GM12878 (cell line): ENCODE data around the gene TP63. TPM values are rescaled to one million over a fixed set of nuclear protein-coding genes. Genes with fewer than 3 reads are reported as not detected.

Experiments used
- ATAC-seq: fragments of 200-7000 bp; cut with Tn5 transposase; 3 replicates; pipeline ENCODE4 v1.9.1; 2020; ENCODE audit warnings: mild to moderate bottlenecking, moderate library complexity
- BruUV-seq: library from RNA; stranded (reverse); fragments of 400-500 nt; replicated peaks from 2 replicates; lab custom pipeline; 2021; lab: Mats Ljungman, UMichigan
- CTCF ChIA-PET: fragments of 300-600 bp; sonication (Branson Sonifier 250); formaldehyde crosslinking; extraction: SDS; loops from one replicate; lab custom pipeline; 2021; ENCODE audit warnings: inconsistent platforms; lab: Yijun Ruan, JAX
- POLR2A ChIA-PET: fragments of 350-600 bp; formaldehyde crosslinking; extraction: SDS; loops from one replicate; lab custom pipeline; 2021; ENCODE audit warnings: inconsistent platforms; lab: Charles Lee
- RAD21 ChIA-PET: fragments of 300-600 bp; sonication (Branson Sonifier 250); formaldehyde crosslinking; loops from one replicate; lab custom pipeline; 2023; ENCODE audit warnings: antibody characterized with exemption; ENCODE audit not compliant: unreplicated experiment; lab: Charles Lee
- SMC1A ChIA-PET: fragments of 300-600 bp; sonication (Branson Sonifier 250); formaldehyde crosslinking; loops from one replicate; lab custom pipeline; 2023; ENCODE audit not compliant: unreplicated experiment, uncharacterized antibody; lab: Charles Lee
- DNase-seq: peaks from one replicate; pipeline ENCODE4 v3.0.0-alpha.2; 2011; ENCODE audit warnings: low read depth, low spot score
- FAIRE-seq: peaks from 3 replicates; lab custom pipeline; 2011; peaks lifted over from hg19 to GRCh38; lab: Jason Lieb, UNC
- H2AFZ ChIP-seq: 2 replicates; pipeline ENCODE4 v1.6.0; 2011; ENCODE audit warnings: low read depth, low read length, control low read depth; ENCODE audit not compliant: control insufficient read depth
- H3K27ac ChIP-seq: 2 replicates; pipeline ENCODE4 v1.5.1; 2011; ENCODE audit warnings: control low read depth; ENCODE audit not compliant: control insufficient read depth, insufficient read depth
- H3K27me3 ChIP-seq, 2 experiments: replicated peaks in 1 of 2; 2 replicates each; pipeline versions ENCODE4 v1.6.0 to v1.6.1; 2011; ENCODE audit warnings: low read length in 1 of 2; ENCODE audit not compliant: control insufficient read depth in 2 of 2, insufficient read depth in 2 of 2
- H3K36me3 ChIP-seq, 2 experiments: 2 replicates each; pipeline ENCODE4 v1.5.1; 2011; ENCODE audit warnings: low read length in 1 of 2; ENCODE audit not compliant: control insufficient read depth in 2 of 2, insufficient read depth in 2 of 2
- H3K4me1 ChIP-seq: 2 replicates; pipeline ENCODE4 v1.6.1; 2011; ENCODE audit warnings: mild to moderate bottlenecking, low read length, moderate library complexity, mixed read lengths; ENCODE audit not compliant: control insufficient read depth, insufficient read depth
- H3K4me2 ChIP-seq: 2 replicates; pipeline ENCODE4 v1.6.0; 2011; ENCODE audit warnings: control low read depth; ENCODE audit not compliant: control insufficient read depth, insufficient read depth
- H3K4me3 ChIP-seq: fragments of 200-600 bp; sonication (generic); 2 replicates; pipeline ENCODE4 v1.5.1; 2016
- H3K79me2 ChIP-seq: 2 replicates; pipeline ENCODE4 v1.6.0; 2011; ENCODE audit warnings: low read length; ENCODE audit not compliant: control insufficient read depth, insufficient read depth
- H3K9ac ChIP-seq: 2 replicates; pipeline ENCODE4 v1.8.0; 2011; ENCODE audit warnings: low read length, control low read depth, mixed read lengths; ENCODE audit not compliant: control insufficient read depth, insufficient read depth
- H3K9me3 ChIP-seq: replicated peaks from 3 replicates; pipeline ENCODE4 v1.5.1; 2011; ENCODE audit warnings: mild to moderate bottlenecking, low read length; ENCODE audit not compliant: control insufficient read depth, insufficient read depth
- H4K20me1 ChIP-seq: 2 replicates; pipeline ENCODE4 v1.6.0; 2011; ENCODE audit not compliant: control insufficient read depth, insufficient read depth
- CHD2 ChIP-seq: IDR thresholded peaks from 2 replicates; pipeline ENCODE4 v1.6.1; 2011; ENCODE audit warnings: low read depth, low read length, improper control_type of control experiment, borderline replicate concordance
- CREB1 ChIP-seq: IDR thresholded peaks from 2 replicates; pipeline ENCODE4 v1.6.1; 2012; ENCODE audit warnings: low read depth, mild to moderate bottlenecking, inconsistent platforms
- DPF2 ChIP-seq: fragments of 450-650 bp; IDR thresholded peaks from 2 replicates; pipeline ENCODE4 v1.6.1; 2017; ENCODE audit warnings: mild to moderate bottlenecking
- FOS ChIP-seq: IDR thresholded peaks from 3 replicates; pipeline ENCODE4 v1.6.1; 2011; ENCODE audit warnings: borderline replicate concordance; ENCODE audit not compliant: insufficient read length; ENCODE audit errors: extremely low read depth
- FOXM1 ChIP-seq: IDR thresholded peaks from 2 replicates; pipeline ENCODE4 v1.6.1; 2012; ENCODE audit warnings: low read depth, mild to moderate bottlenecking, inconsistent platforms, low read length, moderate library complexity
- GABPA ChIP-seq: IDR thresholded peaks from 2 replicates; pipeline ENCODE4 v1.6.1; 2014; ENCODE audit warnings: antibody characterized with exemption, low read depth, mild to moderate bottlenecking, inconsistent platforms
- MYB ChIP-seq: fragments of 150-350 bp; IDR thresholded peaks from 2 replicates; pipeline ENCODE4 v1.6.1; 2014; ENCODE audit warnings: mild to moderate bottlenecking, low read depth, low read length, borderline replicate concordance
- NFIC ChIP-seq: IDR thresholded peaks from 2 replicates; pipeline ENCODE4 v1.6.1; 2012; ENCODE audit warnings: low read depth, mild to moderate bottlenecking, inconsistent platforms, low read length, moderate library complexity
- NFXL1 ChIP-seq: fragments of 450-650 bp; IDR thresholded peaks from 2 replicates; pipeline ENCODE4 v1.6.1; 2017; ENCODE audit warnings: antibody characterized with exemption, mild to moderate bottlenecking, borderline replicate concordance
- NR2C1 ChIP-seq: fragments of 450-650 bp; IDR thresholded peaks from 2 replicates; pipeline ENCODE4 v1.6.1; 2017; ENCODE audit warnings: antibody characterized with exemption, mild to moderate bottlenecking, moderate library complexity
- PAX8 ChIP-seq: fragments of 450-650 bp; IDR thresholded peaks from 2 replicates; pipeline ENCODE4 v1.6.1; 2017; ENCODE audit warnings: mild to moderate bottlenecking, moderate library complexity
- RELA ChIP-seq: fragments of 450-650 bp; IDR thresholded peaks from 2 replicates; pipeline ENCODE4 v1.8.0; 2014; ENCODE audit warnings: borderline replicate concordance; ENCODE audit not compliant: partially characterized antibody
- SUPT20H ChIP-seq: IDR thresholded peaks from 2 replicates; pipeline ENCODE4 v1.6.1; 2011; ENCODE audit warnings: low read depth, mild to moderate bottlenecking, low read length, moderate library complexity, borderline replicate concordance; ENCODE audit not compliant: control insufficient read depth
- YY1 ChIP-seq: IDR thresholded peaks from 2 replicates; pipeline ENCODE4 v1.6.1; 2011; ENCODE audit warnings: low read depth, mild to moderate bottlenecking, low read length
- ZBED1 ChIP-seq: IDR thresholded peaks from 2 replicates; pipeline ENCODE4 v1.6.1; 2016; ENCODE audit warnings: borderline replicate concordance
- ZSCAN29 ChIP-seq: fragments of 450-650 bp; IDR thresholded peaks from 2 replicates; pipeline ENCODE4 v1.6.1; 2017; ENCODE audit warnings: mild to moderate bottlenecking, moderate library complexity
- in situ Hi-C: fragments of 300-500 bp; cut with MboI; formaldehyde crosslinking; loops from 9 replicates; pipeline ENCODE4 v1.14.3; 2018; ENCODE audit warnings: mixed read lengths
- intact Hi-C: fragments of 100-400 bp; cut with micrococcal nuclease; formaldehyde crosslinking; loops from one replicate; pipeline ENCODE4 v1.14.2; 2022; ENCODE audit not compliant: unreplicated experiment
- polyA plus RNA-seq, 11 experiments: library from polyadenylated mRNA; depleted of rRNA in 4 of 11; unstranded in 6 of 11; stranded (reverse) in 5 of 11; fragments of >200 nt; fragmentation: Nextera tagmentation in 4 of 11; fragmentation: Illumina TruSeq in 1 of 11; extraction: Ambion mirVana in 4 of 11; extraction: Trizol in 1 of 11; gene quantifications; 1 replicate in 1 of 11; 2 replicates in 10 of 11; pipeline versions ENCODE4 v1.2.1 to v1.2.3, GENCODE V29; 2011 to 2016; ENCODE audit warnings: inconsistent platforms in 2 of 11, missing spikeins in 2 of 11, low read depth in 1 of 11
- total RNA-seq, 4 experiments: library from RNA; depleted of rRNA in 3 of 4; stranded (reverse); fragments of >200 nt in 3 of 4; fragmentation: Illumina TruSeq in 1 of 4; extraction: Trizol in 1 of 4; gene quantifications; 2 replicates each; pipeline versions ENCODE4 v1.2.1 to v1.2.3, GENCODE V29; 2013 to 2021
- TF ChIP-seq, protein P1 (sequence below): fragments of 450-650 bp; formaldehyde crosslinking; IDR thresholded peaks from 2 replicates; pipeline ENCODE4 v1.4.0; 2022; ENCODE audit warnings: mild to moderate bottlenecking, moderate library complexity
- TF ChIP-seq, protein P2 (sequence below): fragments of 450-650 bp; formaldehyde crosslinking; IDR thresholded peaks from 2 replicates; pipeline ENCODE4 v1.4.0; 2020; ENCODE audit warnings: mild to moderate bottlenecking, moderate library complexity
- TF ChIP-seq, protein P3 (sequence below): IDR thresholded peaks from 2 replicates; pipeline ENCODE4 v1.6.1; 2011; ENCODE audit warnings: low read depth, low read length, improper control_type of control experiment, borderline replicate concordance

The TP63 gene
- total and polyA plus RNA-seq, 10 of the 15 experiments (the other 5 are each of a cell fraction or from before 2014, with no cell fraction given): 1.4 to 10.8 (median 6.2) TPM

DNA sequence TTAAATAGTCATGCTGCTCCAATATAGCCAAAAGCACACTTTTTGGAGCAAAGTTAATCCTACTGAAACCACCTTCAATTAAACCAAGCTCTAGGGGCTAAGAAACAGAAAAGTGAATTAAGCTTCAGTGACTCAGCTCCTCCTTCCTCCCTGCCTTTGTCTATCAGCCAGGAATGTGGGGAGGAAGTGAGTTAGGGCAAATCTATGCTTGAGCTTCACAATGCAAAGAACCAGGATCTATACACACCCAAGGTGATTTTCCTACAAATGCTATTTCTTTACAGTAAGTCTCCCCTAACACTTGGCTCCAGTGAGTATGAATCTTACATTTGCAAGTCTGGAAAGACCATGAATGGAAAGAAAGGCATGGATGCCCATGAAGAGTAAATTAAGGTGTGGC, 277.5 kb downstream of the TP63 start:
- intact Hi-C loops: no loop called here
- Histone ChIP-seq H3K9ac (no peak overlapping the region), H3K27me3 (no peaks in the 10 kb centered on the region), H3K36me3 (no peaks in the 10 kb centered on the region), H3K27ac (no peak overlapping the region), H3K4me1 (no peaks in the 10 kb centered on the region), H3K9me3 (no peaks in the 10 kb centered on the region), H3K79me2 (no peaks in the 10 kb centered on the region), H4K20me1 (no peaks in the 10 kb centered on the region), H3K4me2 (no peak overlapping the region), H3K4me3 (no peak overlapping the region), H2AFZ (no peak overlapping the region; the same call in 1 of the 2 replicates)
- CTCF ChIA-PET: no interaction called here
- SMC1A ChIA-PET: interaction anchor here (1.8 kb wide), 1 partner anchor 12 kb away, joined by 6 read pairs; no protein-coding TSS in a partner anchor
- no TSS peak for BruUV-seq
- RAD21 ChIA-PET: no interaction called here
- POLR2A ChIA-PET: no interaction called here
- in situ Hi-C loops: no loop called here
- FAIRE-seq (no peak), DNase-seq (no peak), ATAC-seq (no peak)
- no peak for TF ChIP-seq GABPA
- TF ChIP-seq RELA: no peak
- TF ChIP-seq CREB1: no peak
- TF ChIP-seq, protein P1, sequence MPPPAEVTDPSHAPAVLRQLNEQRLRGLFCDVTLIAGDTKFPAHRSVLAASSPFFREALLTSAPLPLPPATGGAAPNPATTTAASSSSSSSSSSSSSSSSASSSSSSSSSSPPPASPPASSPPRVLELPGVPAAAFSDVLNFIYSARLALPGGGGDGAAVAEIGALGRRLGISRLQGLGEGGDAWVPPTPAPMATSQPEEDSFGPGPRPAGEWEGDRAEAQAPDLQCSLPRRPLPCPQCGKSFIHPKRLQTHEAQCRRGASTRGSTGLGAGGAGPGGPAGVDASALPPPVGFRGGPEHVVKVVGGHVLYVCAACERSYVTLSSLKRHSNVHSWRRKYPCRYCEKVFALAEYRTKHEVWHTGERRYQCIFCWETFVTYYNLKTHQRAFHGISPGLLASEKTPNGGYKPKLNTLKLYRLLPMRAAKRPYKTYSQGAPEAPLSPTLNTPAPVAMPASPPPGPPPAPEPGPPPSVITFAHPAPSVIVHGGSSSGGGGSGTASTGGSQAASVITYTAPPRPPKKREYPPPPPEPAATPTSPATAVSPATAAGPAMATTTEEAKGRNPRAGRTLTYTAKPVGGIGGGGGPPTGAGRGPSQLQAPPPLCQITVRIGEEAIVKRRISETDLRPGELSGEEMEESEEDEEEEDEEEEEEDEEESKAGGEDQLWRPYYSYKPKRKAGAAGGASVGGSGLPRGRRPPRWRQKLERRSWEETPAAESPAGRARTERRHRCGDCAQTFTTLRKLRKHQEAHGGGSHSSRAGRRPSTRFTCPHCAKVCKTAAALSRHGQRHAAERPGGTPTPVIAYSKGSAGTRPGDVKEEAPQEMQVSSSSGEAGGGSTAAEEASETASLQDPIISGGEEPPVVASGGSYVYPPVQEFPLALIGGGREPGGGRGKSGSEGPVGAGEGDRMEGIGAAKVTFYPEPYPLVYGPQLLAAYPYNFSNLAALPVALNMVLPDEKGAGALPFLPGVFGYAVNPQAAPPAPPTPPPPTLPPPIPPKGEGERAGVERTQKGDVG: no peak
- TF ChIP-seq YY1: no peak
- TF ChIP-seq ZBED1: no peak
- no peak for TF ChIP-seq PAX8
- no peak for TF ChIP-seq DPF2
- TF ChIP-seq FOS: no peak
- TF ChIP-seq FOXM1: no peak
- TF ChIP-seq, protein P2, sequence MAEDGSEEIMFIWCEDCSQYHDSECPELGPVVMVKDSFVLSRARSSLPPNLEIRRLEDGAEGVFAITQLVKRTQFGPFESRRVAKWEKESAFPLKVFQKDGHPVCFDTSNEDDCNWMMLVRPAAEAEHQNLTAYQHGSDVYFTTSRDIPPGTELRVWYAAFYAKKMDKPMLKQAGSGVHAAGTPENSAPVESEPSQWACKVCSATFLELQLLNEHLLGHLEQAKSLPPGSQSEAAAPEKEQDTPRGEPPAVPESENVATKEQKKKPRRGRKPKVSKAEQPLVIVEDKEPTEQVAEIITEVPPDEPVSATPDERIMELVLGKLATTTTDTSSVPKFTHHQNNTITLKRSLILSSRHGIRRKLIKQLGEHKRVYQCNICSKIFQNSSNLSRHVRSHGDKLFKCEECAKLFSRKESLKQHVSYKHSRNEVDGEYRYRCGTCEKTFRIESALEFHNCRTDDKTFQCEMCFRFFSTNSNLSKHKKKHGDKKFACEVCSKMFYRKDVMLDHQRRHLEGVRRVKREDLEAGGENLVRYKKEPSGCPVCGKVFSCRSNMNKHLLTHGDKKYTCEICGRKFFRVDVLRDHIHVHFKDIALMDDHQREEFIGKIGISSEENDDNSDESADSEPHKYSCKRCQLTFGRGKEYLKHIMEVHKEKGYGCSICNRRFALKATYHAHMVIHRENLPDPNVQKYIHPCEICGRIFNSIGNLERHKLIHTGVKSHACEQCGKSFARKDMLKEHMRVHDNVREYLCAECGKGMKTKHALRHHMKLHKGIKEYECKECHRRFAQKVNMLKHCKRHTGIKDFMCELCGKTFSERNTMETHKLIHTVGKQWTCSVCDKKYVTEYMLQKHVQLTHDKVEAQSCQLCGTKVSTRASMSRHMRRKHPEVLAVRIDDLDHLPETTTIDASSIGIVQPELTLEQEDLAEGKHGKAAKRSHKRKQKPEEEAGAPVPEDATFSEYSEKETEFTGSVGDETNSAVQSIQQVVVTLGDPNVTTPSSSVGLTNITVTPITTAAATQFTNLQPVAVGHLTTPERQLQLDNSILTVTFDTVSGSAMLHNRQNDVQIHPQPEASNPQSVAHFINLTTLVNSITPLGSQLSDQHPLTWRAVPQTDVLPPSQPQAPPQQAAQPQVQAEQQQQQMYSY (CRISPR knock-in tag): no peak
- TF ChIP-seq CHD2: no peak
- TF ChIP-seq SUPT20H: no peak
- TF ChIP-seq, protein P3, sequence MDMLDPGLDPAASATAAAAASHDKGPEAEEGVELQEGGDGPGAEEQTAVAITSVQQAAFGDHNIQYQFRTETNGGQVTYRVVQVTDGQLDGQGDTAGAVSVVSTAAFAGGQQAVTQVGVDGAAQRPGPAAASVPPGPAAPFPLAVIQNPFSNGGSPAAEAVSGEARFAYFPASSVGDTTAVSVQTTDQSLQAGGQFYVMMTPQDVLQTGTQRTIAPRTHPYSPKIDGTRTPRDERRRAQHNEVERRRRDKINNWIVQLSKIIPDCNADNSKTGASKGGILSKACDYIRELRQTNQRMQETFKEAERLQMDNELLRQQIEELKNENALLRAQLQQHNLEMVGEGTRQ: no peak
- no peak for TF ChIP-seq NFIC
- TF ChIP-seq MYB: no peak
- TF ChIP-seq ZSCAN29: no peak
- no peak for TF ChIP-seq NFXL1
- no peak for TF ChIP-seq NR2C1
